Measurements from ENCODE around the gene SF3B4. TPM values are rescaled to one million over a fixed set of nuclear protein-coding genes. Genes with fewer than 3 reads are reported as not detected.
A peak's percentile ranks its signal among the peaks of the same experiment; 100 is the strongest.

Gene SF3B4
- total RNA-seq, 6 experiments from 2014 or later: 85.4 to 105 (median 101) TPM

DNA sequence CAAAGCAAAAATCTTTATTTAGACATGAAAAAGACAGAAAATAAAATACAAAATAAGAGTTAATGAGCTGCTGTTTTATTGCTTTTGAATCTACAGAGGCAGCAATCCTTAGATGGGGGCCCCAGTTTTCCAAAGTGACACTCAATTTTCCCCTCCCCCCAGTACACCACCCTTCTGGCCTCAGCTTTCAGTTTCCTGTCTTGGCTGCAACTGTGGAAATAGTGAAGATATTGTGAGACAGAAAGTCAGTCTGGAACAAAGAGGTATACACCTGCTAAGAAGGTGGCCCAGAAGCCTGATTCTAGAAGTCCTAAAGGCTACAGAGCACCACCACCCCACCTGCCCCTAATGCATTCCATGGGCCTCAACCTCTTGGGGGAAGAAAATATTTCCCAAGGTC lies 10.2 kb upstream of the SF3B4 start:
- H3K4me1 Mint-ChIP-seq (ENCODE audit: low read depth): peaks cover 56% of the 10 kb centered on the region

DNA sequence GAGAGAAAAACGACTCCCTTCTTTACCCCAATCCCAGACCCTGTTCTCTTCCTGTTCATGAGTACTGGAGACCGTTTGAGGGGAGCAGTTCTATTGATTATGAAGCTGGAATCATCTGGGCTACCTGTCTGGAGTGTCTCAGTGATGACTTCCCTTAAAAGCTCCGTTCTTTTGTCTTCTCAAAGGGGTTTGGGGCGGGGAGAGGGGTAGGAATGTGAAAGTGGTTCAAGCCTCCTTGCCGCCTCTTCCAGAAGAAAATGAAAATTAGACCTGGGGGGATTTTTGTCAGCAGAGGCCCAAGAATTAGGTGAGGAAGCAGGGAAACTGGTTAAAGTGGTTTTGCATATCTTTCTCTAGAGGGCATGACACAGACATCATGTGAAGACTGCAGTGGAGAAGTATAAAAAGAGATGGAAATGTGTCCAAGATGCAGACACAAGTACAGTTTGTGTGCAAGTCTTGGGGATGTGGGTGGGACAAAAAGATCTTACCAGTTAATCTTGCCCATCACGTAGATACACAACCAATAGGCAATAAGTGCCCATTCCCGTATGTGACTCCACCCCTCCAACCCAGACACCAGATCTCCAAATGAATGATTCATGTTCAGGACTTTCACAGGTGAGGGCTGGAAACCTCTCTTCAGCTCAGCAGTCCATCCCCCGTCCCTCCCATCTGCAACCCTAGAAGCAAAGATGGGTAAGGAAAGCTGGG lies 9.5 kb upstream of the SF3B4 start:
- no peaks in the 10 kb centered on the region for H3K9me3 Mint-ChIP-seq
- H3K27ac Mint-ChIP-seq: peak overlapping the region; percentile 72
- peak overlapping the region; percentile 98 for H3K4me3 Mint-ChIP-seq
- TF ChIP-seq, protein P1, sequence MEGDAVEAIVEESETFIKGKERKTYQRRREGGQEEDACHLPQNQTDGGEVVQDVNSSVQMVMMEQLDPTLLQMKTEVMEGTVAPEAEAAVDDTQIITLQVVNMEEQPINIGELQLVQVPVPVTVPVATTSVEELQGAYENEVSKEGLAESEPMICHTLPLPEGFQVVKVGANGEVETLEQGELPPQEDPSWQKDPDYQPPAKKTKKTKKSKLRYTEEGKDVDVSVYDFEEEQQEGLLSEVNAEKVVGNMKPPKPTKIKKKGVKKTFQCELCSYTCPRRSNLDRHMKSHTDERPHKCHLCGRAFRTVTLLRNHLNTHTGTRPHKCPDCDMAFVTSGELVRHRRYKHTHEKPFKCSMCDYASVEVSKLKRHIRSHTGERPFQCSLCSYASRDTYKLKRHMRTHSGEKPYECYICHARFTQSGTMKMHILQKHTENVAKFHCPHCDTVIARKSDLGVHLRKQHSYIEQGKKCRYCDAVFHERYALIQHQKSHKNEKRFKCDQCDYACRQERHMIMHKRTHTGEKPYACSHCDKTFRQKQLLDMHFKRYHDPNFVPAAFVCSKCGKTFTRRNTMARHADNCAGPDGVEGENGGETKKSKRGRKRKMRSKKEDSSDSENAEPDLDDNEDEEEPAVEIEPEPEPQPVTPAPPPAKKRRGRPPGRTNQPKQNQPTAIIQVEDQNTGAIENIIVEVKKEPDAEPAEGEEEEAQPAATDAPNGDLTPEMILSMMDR (IDR thresholded peaks at IDR 0.05): peak; percentile 36
- peaks cover 56% of the 10 kb centered on the region for H3K4me1 Mint-ChIP-seq (ENCODE audit: low read depth)
- DNase-seq: peak; percentile 51
- peaks cover 8% of the 10 kb centered on the region for H3K36me3 Mint-ChIP-seq (ENCODE audit: low read depth)
- peaks cover 10% of the 10 kb centered on the region for H3K27me3 Mint-ChIP-seq (ENCODE audit: insufficient read depth)

More for the DNA sequence above, 10.2 kb upstream of the SF3B4 start:
- Mint-ChIP-seq H3K27me3 (ENCODE audit: insufficient read depth) (peaks cover 10% of the 10 kb centered on the region), H3K36me3 (ENCODE audit: low read depth) (peaks cover 5% of the 10 kb centered on the region; the same call in 1 of the 2 replicates), H3K4me3 (peak overlapping the region; percentile 98), H3K27ac (peak overlapping the region; percentile 72), H3K9me3 (no peaks in the 10 kb centered on the region)
- TF ChIP-seq, protein P1 (IDR thresholded peaks at IDR 0.05): no peak
- DNase-seq: no peak

DNA sequence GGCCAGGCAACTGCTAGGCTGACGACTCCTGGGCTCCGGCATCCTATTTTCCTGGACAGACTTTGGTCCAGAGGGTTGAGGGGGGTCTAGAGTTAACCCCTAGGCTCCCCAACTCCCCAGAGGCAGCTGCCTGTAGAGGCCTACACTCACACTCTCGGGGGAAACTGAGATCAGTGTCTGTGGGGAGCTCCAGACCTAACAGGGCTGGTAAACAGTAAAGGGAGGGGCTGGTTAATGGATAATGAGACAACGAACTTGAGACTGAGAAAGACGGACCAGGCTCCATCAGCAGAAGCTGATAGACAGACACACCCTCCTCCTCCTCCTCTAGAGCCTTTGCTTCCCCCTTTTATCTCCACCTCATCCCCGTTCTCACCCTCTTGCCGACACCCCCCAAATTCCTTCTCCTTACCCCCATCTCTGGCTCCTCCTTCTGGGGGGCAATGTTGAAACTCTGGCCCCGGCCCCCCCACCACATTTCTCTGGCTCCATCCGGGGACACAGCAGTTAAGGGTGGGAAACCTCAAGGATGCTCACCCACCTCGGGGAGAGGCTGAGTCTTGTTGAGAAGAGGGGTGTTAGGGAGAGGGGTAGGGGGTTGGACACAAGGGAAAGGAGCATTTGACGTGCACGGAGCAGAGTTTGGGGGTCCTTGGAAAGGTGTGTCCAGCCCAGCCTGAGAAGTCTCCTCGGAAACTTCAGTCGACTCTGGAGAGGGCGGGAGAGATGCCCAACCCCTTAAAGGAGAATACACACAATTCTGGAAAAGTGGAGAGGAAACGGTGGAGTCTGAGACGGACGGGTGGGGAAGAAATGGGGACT lies 8.8 kb upstream of the SF3B4 start, which contains the start of gene MTMR11:
Gene MTMR11 (minus strand): TSS at position 710 of the 822 bp plus-strand sequence. CDS start 232 bp downstream, at position 478.
- Mint-ChIP-seq H3K9me3 (no peaks in the 10 kb centered on the region), H3K27me3 (ENCODE audit: insufficient read depth) (peaks cover 10% of the 10 kb centered on the region), H3K36me3 (ENCODE audit: low read depth) (peaks cover 16% of the 10 kb centered on the region), H3K27ac (peak within 1 kb of the TSS; percentile 72), H3K4me3 (peak within 1 kb of the TSS; percentile 98), H3K4me1 (ENCODE audit: low read depth) (peaks cover 63% of the 10 kb centered on the region)
- TF ChIP-seq, protein P1 (IDR thresholded peaks at IDR 0.05): no peak
- DNase-seq: peak; percentile 9

DNA sequence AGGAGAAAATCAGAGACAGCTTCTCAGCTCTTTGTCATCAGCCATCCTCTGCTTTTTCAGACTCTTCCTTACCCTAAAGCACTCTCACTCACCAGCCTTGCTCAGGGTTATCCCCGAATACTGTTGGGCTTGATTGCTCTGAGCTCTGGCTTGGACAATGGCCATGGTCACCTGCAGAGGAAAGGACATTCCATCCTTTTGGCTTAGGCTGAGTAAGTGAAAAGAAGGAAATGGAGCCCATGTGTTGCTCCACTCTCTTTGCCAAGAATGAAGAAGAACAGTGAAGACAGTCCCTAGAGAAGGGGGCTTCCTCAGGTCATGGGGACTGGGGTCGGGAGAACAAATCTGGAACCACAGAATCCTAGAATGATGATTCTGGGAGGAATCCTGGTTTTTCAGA lies 6.8 kb upstream of the SF3B4 start:
- Mint-ChIP-seq H3K27me3 (ENCODE audit: insufficient read depth) (peaks cover 10% of the 10 kb centered on the region), H3K36me3 (ENCODE audit: low read depth) (peaks cover 24% of the 10 kb centered on the region), H3K27ac (no peak overlapping the region), H3K4me1 (ENCODE audit: low read depth) (peaks cover 52% of the 10 kb centered on the region), H3K4me3 (no peak overlapping the region; the same call in 1 of the 2 replicates), H3K9me3 (no peaks in the 10 kb centered on the region)
- no peak for DNase-seq
- TF ChIP-seq, protein P1 (IDR thresholded peaks at IDR 0.05): no peak

DNA sequence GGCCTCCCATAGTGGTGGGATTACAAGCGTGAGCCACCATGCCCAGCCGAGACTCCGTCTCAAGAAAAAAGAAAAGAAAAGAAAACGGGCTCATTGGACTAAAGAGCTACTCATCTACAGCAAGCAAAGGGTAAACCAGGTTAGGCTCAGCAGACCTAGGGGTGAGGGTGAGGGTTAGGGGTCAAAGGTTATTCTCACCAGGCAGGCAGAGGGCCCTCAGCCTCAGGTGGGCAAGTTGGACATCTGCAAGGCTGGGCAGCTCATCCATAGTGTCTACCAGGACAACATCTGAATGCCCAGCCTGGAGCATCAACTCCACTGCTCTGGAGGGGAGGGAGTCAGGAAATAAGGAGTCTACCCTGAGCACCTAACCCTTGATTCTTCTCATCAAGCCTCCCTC lies 5.6 kb upstream of the SF3B4 start:
- Mint-ChIP-seq H3K27me3 (ENCODE audit: insufficient read depth) (peaks cover 8% of the 10 kb centered on the region), H3K36me3 (ENCODE audit: low read depth) (peaks cover 35% of the 10 kb centered on the region), H3K9me3 (no peaks in the 10 kb centered on the region), H3K27ac (no peak overlapping the region), H3K4me3 (no peak overlapping the region), H3K4me1 (ENCODE audit: low read depth) (peaks cover 53% of the 10 kb centered on the region)
- DNase-seq: no peak
- TF ChIP-seq, protein P1 (IDR thresholded peaks at IDR 0.05): no peak

Measured in HFFc6 (cell line).